Uterus (tissue), 4 donors: ENCODE measurements around the gene RGR. TPM values are rescaled to one million over a fixed set of nuclear protein-coding genes. Genes with fewer than 3 reads are reported as not detected.

Experiments
- DNase-seq, 2 donors: peaks; one replicate each; pipeline ENCODE4 v3.0.0-alpha.2; 2019 to 2020
- H3K27ac ChIP-seq, 2 donors: fragments of 200-600 bp; sonication (generic); 1 replicate in 1 of 2; 2 replicates in 1 of 2; pipeline ENCODE4 v1.5.1; 2016 to 2018
- H3K27me3 ChIP-seq, 2 donors: fragments of 200-600 bp; sonication (generic); one replicate each; pipeline ENCODE4 v1.5.1; 2018 to 2019; ENCODE audit warnings: control low read depth in 1 of 2
- H3K36me3 ChIP-seq, 2 donors: fragments of 200-600 bp; sonication (generic); one replicate each; pipeline ENCODE4 v1.5.1; 2019; ENCODE audit warnings: control low read depth in 1 of 2
- H3K4me1 ChIP-seq, 2 donors: fragments of 200-600 bp; sonication (generic); one replicate each; pipeline ENCODE4 v1.5.1; 2018 to 2019; ENCODE audit warnings: control low read depth in 1 of 2
- H3K4me3 ChIP-seq, 2 donors: fragments of 200-600 bp; sonication (generic); 1 replicate in 1 of 2; 2 replicates in 1 of 2; pipeline ENCODE4 v1.5.1; 2018 to 2019; ENCODE audit warnings: mild to moderate bottlenecking in 1 of 2
- H3K9me3 ChIP-seq, 2 donors: fragments of 200-600 bp; sonication (generic); one replicate each; pipeline ENCODE4 v1.5.1; 2019; ENCODE audit warnings: control low read depth in 1 of 2
- CTCF ChIP-seq, 4 experiments: fragments of 200-600 bp in 2 of 4; fragments of 450-650 bp in 2 of 4; sonication (generic) in 2 of 4; IDR thresholded peaks; one replicate each; pipeline ENCODE4 v1.5.1; 2016 to 2019; ENCODE audit warnings: antibody characterized with exemption in 4 of 4, mild to moderate bottlenecking in 2 of 4, moderate library complexity in 1 of 4
- POLR2A ChIP-seq, 2 donors: fragments of 450-650 bp; IDR thresholded peaks; one replicate each; pipeline ENCODE4 v1.6.1; 2016; ENCODE audit warnings: antibody characterized with exemption in 2 of 2, mild to moderate bottlenecking in 1 of 2, moderate library complexity in 1 of 2
- intact Hi-C: fragments of 100-400 bp; cut with DNase I; formaldehyde crosslinking; loops from one replicate; pipeline ENCODE4 v1.15.1; 2023; ENCODE audit warnings: low total_unique reads
- total RNA-seq, 4 donors: library from RNA; depleted of rRNA in 3 of 4; stranded (reverse); fragments of >200 nt in 3 of 4; gene quantifications; one replicate each; pipeline versions ENCODE4 v1.1.0 to v1.2.4, GENCODE V29; 2014 to 2023
- donor health status: DM: yes; HTN: yes; CAD: no.

Gene RGR
- total RNA-seq, 4 donors from 2014 or later = not detected

- no peak for DNase-seq
- TF ChIP-seq CTCF (IDR thresholded peaks at IDR 0.05) (no peak), POLR2A (IDR thresholded peaks at IDR 0.05) (no peak)
- H3K27me3 ChIP-seq = no peaks in the 10 kb centered on the region
- no peak overlapping the region for H3K4me3 ChIP-seq
- H3K27ac ChIP-seq = no peak overlapping the region
- no peaks in the 10 kb centered on the region for H3K36me3 ChIP-seq
- intact Hi-C loops = no loop called here
- H3K9me3 ChIP-seq = no peaks in the 10 kb centered on the region
- no peaks in the 10 kb centered on the region for H3K4me1 ChIP-seq
These were observed 62.0 kb downstream of the RGR start for GRCh38 chr10:84306751-84307384.

- no peaks in the 10 kb centered on the region for H3K27me3 ChIP-seq
- TF ChIP-seq POLR2A (IDR thresholded peaks at IDR 0.05) (no peak), CTCF (IDR thresholded peaks at IDR 0.05) (no peak)
- H3K27ac ChIP-seq = no peak overlapping the region
- no peaks in the 10 kb centered on the region for H3K36me3 ChIP-seq
- H3K9me3 ChIP-seq = no peaks in the 10 kb centered on the region
- no peak for DNase-seq
- no peak overlapping the region for H3K4me3 ChIP-seq
- no peaks in the 10 kb centered on the region for H3K4me1 ChIP-seq
- intact Hi-C loops = no loop called here
These were observed 63.2 kb downstream of the RGR start for GRCh38 chr10:84308021-84308420.

- DNase-seq = no peak
- H3K27me3 ChIP-seq = no peaks in the 10 kb centered on the region
- TF ChIP-seq POLR2A (IDR thresholded peaks at IDR 0.05) (no peak), CTCF (IDR thresholded peaks at IDR 0.05) (no peak)
- intact Hi-C loops = no loop called here
- H3K9me3 ChIP-seq = no peaks in the 10 kb centered on the region
- H3K27ac ChIP-seq = peak overlapping the region in 1 of 2 donors; percentile 27
- no peaks in the 10 kb centered on the region for H3K4me1 ChIP-seq
- no peaks in the 10 kb centered on the region for H3K36me3 ChIP-seq
- H3K4me3 ChIP-seq = no peak overlapping the region
These were observed 63.8 kb downstream of the RGR start for GRCh38 chr10:84308481-84309304.

Other genes with a start within 250 kb of the RGR start
- 100 to 1,000 TPM in 2 of 4 donors, 10 to 100 TPM in 2; 83.6 to 141 (median 113) TPM for gene GHITM, start 105.5 kb upstream of the RGR start, total RNA-seq
- gene GPR15LG, start 71.3 kb upstream of the RGR start, total RNA-seq = not detected
- gene CDHR1, start 50.5 kb upstream of the RGR start, total RNA-seq = 1 to 10 TPM in 2 of 4 donors, under 1 TPM in 1, not detected in 1; under 0.01 to 1.5 (median 1.0) TPM
- not detected for gene LRIT2, start 19.5 kb upstream of the RGR start, total RNA-seq
- not detected for gene LRIT1, start 3.5 kb upstream of the RGR start, total RNA-seq
- gene CCSER2, start 83.5 kb downstream of the RGR start, total RNA-seq = 100 to 1,000 TPM in 1 of 4 donors, 10 to 100 TPM in 3; 40.5 to 112 (median 54.0) TPM